T47D (cell line): ENCODE data around the gene MAPK8IP2.
A peak's percentile ranks its signal among the peaks of the same experiment; 100 is the strongest.

Experiments
- DNase-seq, 2 experiments: peaks; one replicate each; pipeline versions ENCODE4 v3.0.0 to v3.0.0-alpha.2; 2011 to 2012; ENCODE audit warnings: low read depth in 1 of 2, low spot score in 1 of 2
- JUND ChIP-seq: IDR thresholded peaks from 2 replicates; pipeline ENCODE4 v1.6.1; 2012; ENCODE audit warnings: low read depth
- in situ Hi-C: cut with HindIII; loops from 2 replicates; pipeline ENCODE4 v1.10.0; 2016; ENCODE audit warnings: low sequenced_read_pairs, low pct_unique_long_range_greater_than_20kb

The MAPK8IP2 gene

DNA sequence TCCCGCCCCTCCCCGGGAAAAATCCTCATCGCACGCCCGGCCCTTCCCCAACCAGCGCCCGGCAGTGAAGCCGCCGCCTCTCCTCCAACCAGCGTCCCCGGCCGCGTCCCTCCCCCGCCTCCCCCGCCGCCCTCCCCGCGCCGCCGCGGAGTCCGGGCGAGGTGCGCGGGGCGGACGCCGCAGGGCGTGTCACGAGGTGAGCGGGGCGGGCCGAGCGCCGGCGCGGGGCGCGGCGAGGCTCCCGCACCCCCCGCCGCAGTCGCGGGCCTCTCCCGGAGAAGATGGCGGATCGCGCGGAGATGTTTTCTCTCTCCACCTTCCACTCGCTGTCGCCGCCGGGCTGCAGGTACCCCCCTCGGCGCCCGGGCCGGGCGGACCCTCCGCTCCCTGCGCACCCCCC is at the start of gene MAPK8IP2:
Gene MAPK8IP2, plus strand, starts transcription at position 256 of the 400 bp plus-strand sequence. Its CDS starts 26 bp downstream, at position 282.
- peak in 1 of 2 experiments; percentile 47 for DNase-seq
- in situ Hi-C loops, result no loop called here

DNA sequence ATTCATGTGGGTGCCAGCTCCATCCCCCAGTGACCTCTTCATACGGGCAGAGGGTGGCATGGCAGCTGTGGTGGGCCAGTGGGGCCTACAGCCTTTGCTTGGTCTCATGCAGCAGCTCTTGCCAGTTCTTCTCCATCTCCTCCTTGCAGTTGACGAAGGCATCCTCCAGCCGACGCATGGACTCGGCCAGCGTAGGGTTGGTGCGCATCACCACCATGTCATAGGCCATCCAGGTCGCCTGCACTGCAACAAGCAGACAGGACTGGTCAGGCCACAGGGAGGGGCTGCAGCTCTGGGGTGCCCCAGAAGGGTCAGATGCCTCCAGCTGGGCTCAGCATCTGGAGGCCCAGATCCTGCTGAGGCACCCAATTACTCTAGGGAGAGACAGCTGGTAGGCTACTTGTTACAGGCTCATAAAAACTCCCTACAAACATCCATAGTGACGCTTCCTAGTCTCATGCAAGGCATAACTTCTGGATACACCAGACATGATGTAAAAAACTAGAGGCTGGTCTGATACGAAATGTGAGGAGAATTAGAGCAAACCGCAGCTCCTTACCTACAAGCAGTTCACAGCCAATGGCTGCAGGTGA is 49.3 kb upstream of the MAPK8IP2 start:
- in situ Hi-C loops, result no loop called here
- no peak for DNase-seq
- TF ChIP-seq JUND, result no peak

More for the DNA sequence above, at the start of gene MAPK8IP2:
- TF ChIP-seq JUND, result no peak

DNA sequence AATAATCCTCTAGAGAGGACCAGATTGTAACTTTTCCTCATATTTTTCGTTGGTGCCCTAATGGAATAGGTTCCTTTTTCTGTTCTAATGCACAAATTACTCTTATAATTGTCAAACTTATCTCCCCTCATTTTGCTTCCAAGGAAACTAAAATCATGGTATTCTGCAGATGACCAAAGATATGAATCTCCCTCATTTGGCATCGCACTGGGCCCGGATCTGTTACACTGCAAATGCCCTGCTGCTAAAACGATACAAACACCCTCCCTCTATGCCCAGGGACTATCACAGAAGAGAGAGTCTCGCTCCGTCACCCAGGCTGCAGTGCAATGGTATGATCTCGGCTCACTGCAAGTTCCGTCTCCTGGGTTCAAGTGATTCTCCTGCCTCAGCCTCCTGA is 47.3 kb upstream of the MAPK8IP2 start:
- in situ Hi-C loops, result no loop called here
- no peak for DNase-seq
- no peak for TF ChIP-seq JUND

DNA sequence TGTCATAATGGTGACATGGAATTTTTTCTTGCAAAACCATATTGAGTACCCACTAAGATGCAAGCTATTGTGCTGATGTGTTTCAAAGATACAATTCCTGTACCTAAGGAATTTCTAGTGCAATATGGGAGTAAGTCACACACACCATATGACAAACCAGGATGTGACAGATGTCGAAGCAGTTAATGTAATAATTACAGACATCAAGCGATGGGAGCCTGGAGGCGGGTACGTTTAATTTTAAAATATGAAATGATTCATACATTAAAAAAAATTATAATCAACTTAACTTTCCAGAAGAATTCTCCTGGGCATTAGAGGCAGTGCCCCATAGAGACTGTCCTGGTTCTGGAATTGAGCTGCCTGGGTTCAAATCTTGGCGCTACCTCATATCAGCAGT is 43.9 kb upstream of the MAPK8IP2 start:
- no peak for TF ChIP-seq JUND
- in situ Hi-C loops, result no loop called here
- no peak for DNase-seq

DNA sequence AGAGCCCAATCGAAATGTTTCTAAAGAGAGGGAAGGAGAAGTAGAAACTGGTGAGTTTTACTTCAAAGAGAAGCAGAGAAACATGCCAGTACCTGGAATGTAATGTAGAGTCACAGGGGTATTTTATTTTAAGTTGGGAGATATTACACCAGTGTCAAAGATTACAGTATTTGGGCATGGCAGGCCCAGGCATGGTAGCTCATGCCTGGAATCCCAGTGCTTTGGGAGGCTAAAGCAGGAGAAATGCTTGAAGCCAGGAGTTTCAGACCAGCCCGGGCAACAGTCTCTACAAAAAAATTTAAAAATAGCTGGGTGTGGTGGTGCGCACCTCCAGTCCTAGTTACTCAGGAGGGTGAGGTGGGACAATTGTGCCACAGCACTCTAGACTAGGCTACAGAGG is 40.6 kb upstream of the MAPK8IP2 start:
- in situ Hi-C loops, result no loop called here
- TF ChIP-seq JUND, result no peak
- no peak for DNase-seq

DNA sequence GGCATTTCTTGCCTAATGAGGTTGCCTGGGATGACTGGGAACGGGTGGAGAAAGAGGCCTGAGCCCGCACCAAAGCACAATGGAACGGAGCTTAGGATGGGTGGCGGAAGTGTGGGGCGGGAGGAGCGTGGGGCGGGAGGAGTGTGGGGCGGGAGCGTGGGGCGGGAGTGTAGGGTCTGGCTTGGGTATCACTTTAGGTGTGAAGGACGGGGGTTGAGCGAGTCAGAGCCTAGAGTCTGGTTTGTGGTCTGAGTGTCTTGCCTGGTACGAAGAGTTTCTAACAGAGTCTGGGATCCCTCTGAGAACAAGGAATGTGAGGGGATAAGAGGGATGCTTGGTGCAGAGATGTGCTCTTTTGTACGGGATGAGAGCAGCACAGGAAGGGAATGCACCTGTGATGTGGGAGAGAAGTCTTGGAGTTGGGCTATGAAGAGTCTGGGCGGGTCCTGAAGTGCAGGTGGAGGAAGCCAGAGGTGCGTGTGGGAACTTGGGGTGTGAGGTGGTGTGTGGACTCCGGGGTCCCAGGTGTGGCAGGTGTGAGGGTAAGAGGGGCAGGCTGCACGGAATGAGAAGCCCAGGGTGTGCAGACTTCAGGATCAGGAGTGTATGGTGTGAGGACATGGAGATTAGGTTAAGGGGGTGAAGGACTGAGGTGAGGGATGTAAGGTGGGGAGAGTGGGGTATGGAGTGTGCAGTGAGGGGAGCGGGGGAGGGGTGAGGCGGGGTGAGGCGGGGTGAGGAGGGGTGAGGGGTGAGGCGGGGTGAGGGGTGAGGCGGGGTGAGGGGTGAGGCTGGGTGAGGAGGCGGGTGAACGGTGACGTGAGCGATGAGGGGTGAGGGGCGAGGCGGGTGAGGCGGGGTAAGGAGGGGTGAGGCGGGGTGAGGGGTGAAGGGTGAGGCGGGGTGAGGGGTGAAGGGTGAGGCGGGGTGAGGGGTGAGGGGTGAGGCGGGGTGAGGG is 38.9 kb upstream of the MAPK8IP2 start:
- in situ Hi-C loops, result no loop called here
- DNase-seq, result no peak

DNA sequence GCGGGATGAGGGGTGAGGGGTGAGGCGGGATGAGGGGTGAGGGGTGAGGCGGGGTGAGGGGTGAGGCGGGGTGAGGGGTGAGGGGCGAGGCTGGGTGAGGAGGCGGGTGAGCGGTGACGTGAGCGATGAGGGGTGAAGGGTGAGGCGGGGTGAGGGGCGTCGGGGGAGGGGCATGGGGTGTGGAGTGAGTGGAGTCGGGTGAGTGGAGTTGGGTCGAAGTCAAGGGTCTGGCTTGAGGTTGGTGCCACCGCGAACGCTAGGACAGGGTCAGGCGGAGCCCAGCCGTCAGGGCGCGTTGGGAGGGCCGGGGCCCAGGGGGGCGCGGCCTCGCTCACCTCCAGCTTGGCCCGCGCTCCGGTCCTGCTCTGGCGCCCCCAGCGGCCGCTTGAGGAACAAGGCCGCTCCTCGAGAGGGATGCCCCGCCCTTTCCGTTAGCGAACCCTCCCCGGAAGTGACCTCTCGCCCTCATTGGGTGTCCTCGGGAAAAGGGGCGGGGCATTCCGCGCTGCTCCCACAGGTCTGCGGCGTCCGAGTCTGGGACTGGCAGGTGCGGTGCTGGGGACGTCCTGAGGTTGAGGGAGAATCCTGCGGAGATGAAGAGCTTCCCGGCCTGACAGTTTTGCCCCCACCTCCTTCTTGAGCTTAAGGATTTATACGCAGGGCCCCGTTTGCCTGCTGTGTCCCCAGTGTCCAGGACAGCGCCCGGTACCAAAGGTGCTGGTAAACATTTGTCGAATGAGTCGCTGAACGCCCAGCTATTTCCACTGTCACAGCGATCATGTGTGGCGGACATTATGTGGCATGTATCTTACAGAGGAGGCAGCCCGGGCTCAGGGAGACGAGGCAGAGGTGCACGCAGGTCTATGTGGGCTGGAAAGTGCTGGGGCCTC is 37.8 kb upstream of the MAPK8IP2 start, which contains the start of gene SYCE3:
Gene SYCE3, minus strand, starts transcription at position 397 of the 890 bp plus-strand sequence. CDS start 6,514 bp downstream, outside the sequence.
- TF ChIP-seq JUND, result no peak
- in situ Hi-C loops, result no loop called here
- peak; percentile 78 to 95 for DNase-seq

More for the DNA sequence above, 38.9 kb upstream of the MAPK8IP2 start:
- TF ChIP-seq JUND, result no peak

DNA sequence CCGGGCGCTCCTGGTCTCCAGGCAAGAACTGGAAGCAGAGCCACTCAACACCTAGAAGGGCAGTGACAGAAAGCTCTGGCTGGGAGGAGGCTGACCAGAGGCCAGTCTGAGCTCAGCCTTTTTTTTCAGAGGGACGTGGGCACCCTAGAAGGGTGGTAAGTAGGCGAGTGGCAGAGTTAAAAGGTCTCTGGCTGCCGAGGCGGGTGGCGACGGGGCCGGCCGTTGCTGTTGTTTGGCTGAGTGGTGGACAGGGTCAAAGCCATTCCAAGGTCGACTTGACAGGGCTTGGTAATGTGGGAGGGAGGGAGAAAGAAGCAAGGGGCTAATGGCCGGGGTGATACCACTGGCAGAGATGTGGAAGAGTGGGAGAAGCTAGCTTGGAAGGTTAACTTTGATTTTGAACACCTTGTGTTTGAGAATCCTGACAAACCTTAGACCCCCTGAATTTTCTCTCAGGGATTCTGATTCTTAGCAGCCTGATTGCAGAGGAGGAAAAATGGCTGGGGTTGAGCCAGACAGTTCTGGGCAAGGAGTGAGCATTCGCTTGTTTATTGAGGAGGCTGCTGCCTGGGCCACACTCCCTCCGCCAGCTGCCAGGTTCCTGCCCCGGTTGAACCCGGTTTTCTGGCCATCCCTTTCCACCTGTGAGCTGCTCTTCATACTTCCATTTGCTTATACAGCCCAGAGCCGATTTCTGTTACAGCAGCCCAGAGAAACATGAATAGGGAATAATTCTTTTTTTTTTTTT is 37.0 kb upstream of the MAPK8IP2 start:
- TF ChIP-seq JUND, result no peak
- in situ Hi-C loops, result no loop called here
- DNase-seq, result peak in 1 of 2 experiments; percentile 10

DNA sequence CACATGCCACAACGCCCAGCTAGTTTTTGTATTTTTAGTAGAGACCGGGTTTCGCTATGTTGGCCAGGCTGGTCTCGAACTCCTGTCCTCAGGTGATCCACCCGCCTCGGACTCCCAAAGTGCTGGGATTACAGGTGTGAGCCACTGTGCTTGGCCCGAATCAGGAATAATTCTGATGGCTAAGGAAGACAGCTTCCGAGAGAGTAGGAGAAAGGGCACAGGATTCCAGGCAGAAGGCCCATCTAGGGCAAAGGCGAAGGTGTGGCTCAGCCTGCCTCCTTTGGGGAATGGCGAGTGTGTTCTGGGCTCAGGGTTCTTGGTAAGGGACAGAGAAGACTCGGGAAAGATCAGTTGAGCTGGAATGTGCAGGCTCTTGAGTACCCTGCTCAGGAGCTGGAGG is 36.3 kb upstream of the MAPK8IP2 start:
- DNase-seq, result no peak
- TF ChIP-seq JUND, result no peak
- in situ Hi-C loops, result no loop called here

DNA sequence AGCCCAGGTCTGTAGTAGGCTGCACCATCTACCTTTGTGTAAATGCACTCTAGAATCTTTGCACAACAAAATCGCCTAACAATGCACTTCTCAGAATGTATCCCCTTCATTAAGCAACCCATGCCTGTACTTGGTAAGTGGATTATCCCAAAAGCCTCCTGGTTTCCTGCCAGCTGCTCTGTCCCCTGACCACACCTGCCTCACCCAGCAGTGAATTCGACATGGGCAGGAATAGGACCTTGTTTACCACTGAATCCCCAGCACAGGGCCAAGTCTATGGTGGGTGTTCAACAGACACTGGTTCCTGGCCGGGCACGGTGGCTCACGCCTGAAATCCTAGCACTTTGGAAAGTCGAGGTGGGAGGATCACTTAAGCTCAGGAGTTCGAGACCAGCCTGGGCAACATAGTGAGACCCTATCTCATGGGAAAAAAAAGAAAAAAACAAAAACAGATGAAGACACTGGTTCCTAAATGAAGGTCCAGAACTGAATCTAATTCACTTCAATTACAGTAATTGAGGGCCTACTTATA is 32.8 kb upstream of the MAPK8IP2 start:
- in situ Hi-C loops, result no loop called here
- no peak for TF ChIP-seq JUND
- no peak for DNase-seq

DNA sequence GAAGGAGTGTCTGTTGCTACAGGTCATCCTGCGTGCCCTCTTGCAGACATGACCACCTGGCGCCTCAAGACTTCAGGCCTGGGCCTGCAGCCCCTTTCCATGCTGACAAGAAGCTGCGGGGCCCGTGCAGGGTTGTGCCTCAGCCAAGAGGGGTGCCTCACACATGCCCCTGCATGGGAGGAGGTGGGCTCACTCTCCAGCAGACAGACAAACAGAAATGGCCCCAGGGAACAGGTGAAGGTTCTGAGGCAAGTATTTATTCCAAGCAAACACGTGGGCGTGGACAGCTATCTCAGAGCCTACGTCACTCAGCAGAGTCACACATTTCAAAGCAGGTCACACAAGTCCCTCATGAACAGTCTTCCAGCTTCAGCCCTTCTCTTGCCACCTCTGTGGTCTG is 32.0 kb upstream of the MAPK8IP2 start:
- in situ Hi-C loops, result no loop called here
- DNase-seq, result peak in 1 of 2 experiments; percentile 25
- no peak for TF ChIP-seq JUND
